ENCODE measurements around the gene OTOP2. TPM values are rescaled to one million over a fixed set of nuclear protein-coding genes. Genes with fewer than 3 reads are reported as not detected.

OTOP2 gene
- total RNA-seq, 2 donors from 2014 or later, result not detected

GRCh38 chr17:74883241-74883745, 40.8 kb upstream of the OTOP2 start:
- H3K36me3 ChIP-seq, result no peaks in the 10 kb centered on the region
- peaks cover 0 to 4% of the 10 kb centered on the region in 2 donors for H3K4me1 ChIP-seq
- H3K27me3 ChIP-seq, result no peaks in the 10 kb centered on the region
- H3K4me3 ChIP-seq, result no peak overlapping the region
- H3K9me3 ChIP-seq, result no peaks in the 10 kb centered on the region
- TF ChIP-seq CTCF (IDR thresholded peaks at IDR 0.05), result no peak
- DNase-seq (ENCODE audit: low spot score), result no peak
- H3K27ac ChIP-seq, result no peak overlapping the region

GRCh38 chr17:74888469-74888868, 35.6 kb upstream of the OTOP2 start:
- Histone ChIP-seq H3K36me3 (no peaks in the 10 kb centered on the region), H3K27me3 (peaks cover 0 to 12% of the 10 kb centered on the region in 2 donors), H3K27ac (no peak overlapping the region), H3K9me3 (no peaks in the 10 kb centered on the region), H3K4me3 (no peak overlapping the region), H3K4me1 (peaks cover 0 to 6% of the 10 kb centered on the region in 2 donors)
- no peak for TF ChIP-seq CTCF (IDR thresholded peaks at IDR 0.05)
- DNase-seq (ENCODE audit: low spot score), result no peak

- Histone ChIP-seq H3K27me3 (peaks cover 0 to 20% of the 10 kb centered on the region in 2 donors), H3K36me3 (no peaks in the 10 kb centered on the region), H3K27ac (no peak overlapping the region), H3K9me3 (no peaks in the 10 kb centered on the region), H3K4me3 (no peak overlapping the region), H3K4me1 (peaks cover 0 to 12% of the 10 kb centered on the region in 2 donors)
- no peak for DNase-seq (ENCODE audit: low spot score)
- no peak for TF ChIP-seq CTCF (IDR thresholded peaks at IDR 0.05)
Measured at GRCh38 chr17:74890554-74890953, 33.5 kb upstream of the OTOP2 start.

- peaks cover 0 to 20% of the 10 kb centered on the region in 2 donors for H3K27me3 ChIP-seq
Measured at GRCh38 chr17:74892013-74892841, 31.8 kb upstream of the OTOP2 start.

More at GRCh38 chr17:74892013-74892841, 31.8 kb upstream of the OTOP2 start:
- Histone ChIP-seq H3K4me1 (peaks cover 0 to 12% of the 10 kb centered on the region in 2 donors), H3K4me3 (no peak overlapping the region), H3K27ac (no peak overlapping the region), H3K9me3 (no peaks in the 10 kb centered on the region), H3K36me3 (no peaks in the 10 kb centered on the region)
- no peak for TF ChIP-seq CTCF (IDR thresholded peaks at IDR 0.05)
- no peak for DNase-seq (ENCODE audit: low spot score)
